GM12878 (cell line): ENCODE results near the gene FSTL4. TPM values are rescaled to one million over a fixed set of nuclear protein-coding genes. Genes with fewer than 3 reads are reported as not detected.

ENCODE experiments used
- ATAC-seq: fragments of 200-7000 bp; cut with Tn5 transposase; 3 replicates; pipeline ENCODE4 v1.9.1; 2020; ENCODE audit warnings: mild to moderate bottlenecking, moderate library complexity
- BruUV-seq: library from RNA; stranded (reverse); fragments of 400-500 nt; replicated peaks from 2 replicates; lab custom pipeline; 2021; lab: Mats Ljungman, UMichigan
- CTCF ChIA-PET: fragments of 300-600 bp; sonication (Branson Sonifier 250); formaldehyde crosslinking; extraction: SDS; loops from one replicate; lab custom pipeline; 2021; ENCODE audit warnings: inconsistent platforms; lab: Yijun Ruan, JAX
- POLR2A ChIA-PET: fragments of 350-600 bp; formaldehyde crosslinking; extraction: SDS; loops from one replicate; lab custom pipeline; 2021; ENCODE audit warnings: inconsistent platforms; lab: Charles Lee
- RAD21 ChIA-PET: fragments of 300-600 bp; sonication (Branson Sonifier 250); formaldehyde crosslinking; loops from one replicate; lab custom pipeline; 2023; ENCODE audit warnings: antibody characterized with exemption; ENCODE audit not compliant: unreplicated experiment; lab: Charles Lee
- SMC1A ChIA-PET: fragments of 300-600 bp; sonication (Branson Sonifier 250); formaldehyde crosslinking; loops from one replicate; lab custom pipeline; 2023; ENCODE audit not compliant: unreplicated experiment, uncharacterized antibody; lab: Charles Lee
- DNase-seq: peaks from one replicate; pipeline ENCODE4 v3.0.0-alpha.2; 2011; ENCODE audit warnings: low read depth, low spot score
- FAIRE-seq: peaks from 3 replicates; lab custom pipeline; 2011; peaks lifted over from hg19 to GRCh38; lab: Jason Lieb, UNC
- H2AFZ ChIP-seq: 2 replicates; pipeline ENCODE4 v1.6.0; 2011; ENCODE audit warnings: low read depth, low read length, control low read depth; ENCODE audit not compliant: control insufficient read depth
- H3K27ac ChIP-seq: 2 replicates; pipeline ENCODE4 v1.5.1; 2011; ENCODE audit warnings: control low read depth; ENCODE audit not compliant: control insufficient read depth, insufficient read depth
- H3K27me3 ChIP-seq, 2 experiments: replicated peaks in 1 of 2; 2 replicates each; pipeline versions ENCODE4 v1.6.0 to v1.6.1; 2011; ENCODE audit warnings: low read length in 1 of 2; ENCODE audit not compliant: control insufficient read depth in 2 of 2, insufficient read depth in 2 of 2
- H3K36me3 ChIP-seq, 2 experiments: 2 replicates each; pipeline ENCODE4 v1.5.1; 2011; ENCODE audit warnings: low read length in 1 of 2; ENCODE audit not compliant: control insufficient read depth in 2 of 2, insufficient read depth in 2 of 2
- H3K4me1 ChIP-seq: 2 replicates; pipeline ENCODE4 v1.6.1; 2011; ENCODE audit warnings: mild to moderate bottlenecking, low read length, moderate library complexity, mixed read lengths; ENCODE audit not compliant: control insufficient read depth, insufficient read depth
- H3K4me2 ChIP-seq: 2 replicates; pipeline ENCODE4 v1.6.0; 2011; ENCODE audit warnings: control low read depth; ENCODE audit not compliant: control insufficient read depth, insufficient read depth
- H3K4me3 ChIP-seq: fragments of 200-600 bp; sonication (generic); 2 replicates; pipeline ENCODE4 v1.5.1; 2016
- H3K79me2 ChIP-seq: 2 replicates; pipeline ENCODE4 v1.6.0; 2011; ENCODE audit warnings: low read length; ENCODE audit not compliant: control insufficient read depth, insufficient read depth
- H3K9ac ChIP-seq: 2 replicates; pipeline ENCODE4 v1.8.0; 2011; ENCODE audit warnings: low read length, control low read depth, mixed read lengths; ENCODE audit not compliant: control insufficient read depth, insufficient read depth
- H3K9me3 ChIP-seq: replicated peaks from 3 replicates; pipeline ENCODE4 v1.5.1; 2011; ENCODE audit warnings: mild to moderate bottlenecking, low read length; ENCODE audit not compliant: control insufficient read depth, insufficient read depth
- H4K20me1 ChIP-seq: 2 replicates; pipeline ENCODE4 v1.6.0; 2011; ENCODE audit not compliant: control insufficient read depth, insufficient read depth
- ATF7 ChIP-seq: fragments of 450-650 bp; IDR thresholded peaks from 2 replicates; pipeline ENCODE4 v1.6.1; 2016; ENCODE audit warnings: low read depth, mild to moderate bottlenecking
- CBFB ChIP-seq: IDR thresholded peaks from 2 replicates; pipeline ENCODE4 v1.6.1; 2016; ENCODE audit warnings: antibody characterized with exemption, low read depth
- E2F8 ChIP-seq: fragments of 450-650 bp; IDR thresholded peaks from 2 replicates; pipeline ENCODE4 v1.6.1; 2018; ENCODE audit warnings: mild to moderate bottlenecking, low read depth, moderate library complexity; ENCODE audit not compliant: partially characterized antibody
- JUND ChIP-seq: IDR thresholded peaks from 2 replicates; pipeline ENCODE4 v1.6.1; 2012; ENCODE audit warnings: low read depth, mild to moderate bottlenecking, low read length, improper control_type of control experiment, moderate library complexity
- SP1 ChIP-seq: IDR thresholded peaks from one replicate; pipeline ENCODE4 v1.6.1; 2011; ENCODE audit warnings: low read depth, low read length
- WGBS: methylation state at CpG from one replicate; pipeline ENCODE4 v1.1.6; 2016; ENCODE audit warnings: low lambda C conversion rate; ENCODE audit not compliant: insufficient replicate concordance, insufficient coverage; ENCODE audit errors: missing lambda C conversion rate; 5-methylcytosine and 5-hydroxymethylcytosine counted together
- in situ Hi-C: fragments of 300-500 bp; cut with MboI; formaldehyde crosslinking; loops from 9 replicates; pipeline ENCODE4 v1.14.3; 2018; ENCODE audit warnings: mixed read lengths
- intact Hi-C: fragments of 100-400 bp; cut with micrococcal nuclease; formaldehyde crosslinking; loops from one replicate; pipeline ENCODE4 v1.14.2; 2022; ENCODE audit not compliant: unreplicated experiment
- polyA plus RNA-seq, 11 experiments: library from polyadenylated mRNA; depleted of rRNA in 4 of 11; unstranded in 6 of 11; stranded (reverse) in 5 of 11; fragments of >200 nt; fragmentation: Nextera tagmentation in 4 of 11; fragmentation: Illumina TruSeq in 1 of 11; extraction: Ambion mirVana in 4 of 11; extraction: Trizol in 1 of 11; gene quantifications; 1 replicate in 1 of 11; 2 replicates in 10 of 11; pipeline versions ENCODE4 v1.2.1 to v1.2.3, GENCODE V29; 2011 to 2016; ENCODE audit warnings: inconsistent platforms in 2 of 11, missing spikeins in 2 of 11, low read depth in 1 of 11
- total RNA-seq, 4 experiments: library from RNA; depleted of rRNA in 3 of 4; stranded (reverse); fragments of >200 nt in 3 of 4; fragmentation: Illumina TruSeq in 1 of 4; extraction: Trizol in 1 of 4; gene quantifications; 2 replicates each; pipeline versions ENCODE4 v1.2.1 to v1.2.3, GENCODE V29; 2013 to 2021
- TF ChIP-seq, protein P1 (sequence below): fragments of 450-650 bp; IDR thresholded peaks from 2 replicates; pipeline ENCODE4 v1.6.1; 2017; ENCODE audit warnings: borderline replicate concordance
- TF ChIP-seq, protein P2 (sequence below): fragments of 150-350 bp; IDR thresholded peaks from 2 replicates; pipeline ENCODE4 v1.6.1; 2014; ENCODE audit warnings: mild to moderate bottlenecking, low read depth, low read length

The FSTL4 gene
- total and polyA plus RNA-seq, 10 of the 15 experiments (the other 5 are each of a cell fraction or from before 2014, with no cell fraction given) = 0.01 to 0.79 (median 0.21) TPM; not detected in 6

DNA sequence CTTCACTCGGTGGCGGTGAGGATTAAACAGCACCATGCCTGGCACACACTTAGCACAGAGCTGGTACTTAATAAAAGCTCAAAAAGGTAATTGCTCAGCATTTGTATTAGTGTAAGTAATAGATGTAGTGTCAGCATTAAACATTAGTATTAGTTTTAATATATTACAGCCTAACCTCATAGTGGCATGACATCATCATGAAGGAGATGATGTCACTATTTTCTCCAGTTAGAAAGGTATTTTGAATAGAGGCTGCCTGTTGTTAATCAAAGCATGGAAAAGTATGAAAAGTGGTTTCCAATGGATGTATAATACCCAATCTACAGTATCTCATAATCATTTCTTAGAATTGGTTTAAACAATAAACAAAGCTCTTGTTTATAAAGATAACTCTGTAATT lies 49.0 kb upstream of the FSTL4 start:
- 96% methylated on average over 2 of the region's 2 CpGs for WGBS
- DNase-seq (no peak), ATAC-seq (no peak), FAIRE-seq (no peak)
- Histone ChIP-seq H4K20me1 (no peaks in the 10 kb centered on the region), H3K4me1 (no peaks in the 10 kb centered on the region), H2AFZ (no peak overlapping the region), H3K4me3 (no peak overlapping the region), H3K27ac (no peak overlapping the region), H3K9me3 (no peaks in the 10 kb centered on the region), H3K27me3 (peaks cover 5 to 7% of the 10 kb centered on the region in 2 experiments; a peak in 3 of 4 replicates), H3K79me2 (no peaks in the 10 kb centered on the region), H3K9ac (no peak overlapping the region), H3K36me3 (no peaks in the 10 kb centered on the region), H3K4me2 (no peak overlapping the region)
- ChIA-PET SMC1A (interaction anchor here (1.0 kb wide), 1 partner anchor 19 kb away, joined by 4 read pairs; no protein-coding TSS in a partner anchor), CTCF (interaction anchor here (0.5 to 1.5 kb wide), 4 partner anchors 21 to 515 kb away, joined by 3 to 4 read pairs (median 3); partner anchors contain the start of gene SKP1), POLR2A (interaction anchor here (0.6 kb wide), 1 partner anchor 237 kb away, joined by 3 read pairs; no protein-coding TSS in a partner anchor), RAD21 (interaction anchor here (0.9 kb wide), 1 partner anchor 126 kb away, joined by 3 read pairs; no protein-coding TSS in a partner anchor)
- BruUV-seq = no TSS peak
- in situ Hi-C loops = no loop called here
- TF ChIP-seq ATF7 = peak; percentile 45; the same call in 1 of the 2 replicates
- TF ChIP-seq SP1 = no peak
- intact Hi-C loops = no loop called here

DNA sequence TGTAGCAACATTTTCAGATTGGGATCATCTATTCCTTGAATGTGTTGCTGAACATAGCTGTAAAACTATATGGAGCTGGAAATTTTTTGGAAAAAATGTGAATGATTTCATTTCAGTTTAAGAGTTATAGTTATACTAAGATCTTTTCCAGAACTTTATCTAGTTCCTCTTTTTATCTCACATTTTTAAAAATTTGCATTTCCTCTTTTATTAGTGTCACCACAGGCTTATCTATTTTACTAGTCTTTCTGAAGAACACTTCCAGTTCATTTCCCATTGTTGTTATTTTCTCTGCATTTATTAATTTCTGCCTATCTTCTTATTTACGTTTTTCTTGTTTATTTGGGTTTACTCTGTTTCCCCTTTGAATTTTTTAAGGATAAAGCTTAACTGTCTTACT lies 46.0 kb upstream of the FSTL4 start:
- 0% methylated on average over 1 of the region's 1 CpG for WGBS
- Histone ChIP-seq H3K4me2 (no peak overlapping the region), H3K27ac (no peak overlapping the region), H3K27me3 (peaks cover 0 to 2% of the 10 kb centered on the region in 2 experiments; a peak in 2 of 4 replicates), H3K4me3 (no peak overlapping the region), H3K79me2 (no peaks in the 10 kb centered on the region), H3K9ac (no peak overlapping the region), H3K4me1 (no peaks in the 10 kb centered on the region), H3K36me3 (no peaks in the 10 kb centered on the region), H2AFZ (no peak overlapping the region), H3K9me3 (no peaks in the 10 kb centered on the region), H4K20me1 (no peaks in the 10 kb centered on the region)
- POLR2A ChIA-PET = no interaction called here
- DNase-seq (no peak), ATAC-seq (no peak), FAIRE-seq (no peak)
- no TSS peak for BruUV-seq
- RAD21 ChIA-PET = no interaction called here
- CTCF ChIA-PET = interaction anchor here (1.0 kb wide), 1 partner anchor 287 kb away, joined by 3 read pairs; no protein-coding TSS in a partner anchor
- intact Hi-C loops (no loop called here), in situ Hi-C loops (no loop called here)
- SMC1A ChIA-PET = interaction anchor here (0.6 to 1.4 kb wide), 4 partner anchors 8 to 39 kb away, joined by 3 read pairs; no protein-coding TSS in a partner anchor
- TF ChIP-seq JUND (no peak), CBFB (no peak), E2F8 (no peak)
- TF ChIP-seq, protein P1, sequence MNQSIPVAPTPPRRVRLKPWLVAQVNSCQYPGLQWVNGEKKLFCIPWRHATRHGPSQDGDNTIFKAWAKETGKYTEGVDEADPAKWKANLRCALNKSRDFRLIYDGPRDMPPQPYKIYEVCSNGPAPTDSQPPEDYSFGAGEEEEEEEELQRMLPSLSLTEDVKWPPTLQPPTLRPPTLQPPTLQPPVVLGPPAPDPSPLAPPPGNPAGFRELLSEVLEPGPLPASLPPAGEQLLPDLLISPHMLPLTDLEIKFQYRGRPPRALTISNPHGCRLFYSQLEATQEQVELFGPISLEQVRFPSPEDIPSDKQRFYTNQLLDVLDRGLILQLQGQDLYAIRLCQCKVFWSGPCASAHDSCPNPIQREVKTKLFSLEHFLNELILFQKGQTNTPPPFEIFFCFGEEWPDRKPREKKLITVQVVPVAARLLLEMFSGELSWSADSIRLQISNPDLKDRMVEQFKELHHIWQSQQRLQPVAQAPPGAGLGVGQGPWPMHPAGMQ = no peak
- TF ChIP-seq, protein P2, sequence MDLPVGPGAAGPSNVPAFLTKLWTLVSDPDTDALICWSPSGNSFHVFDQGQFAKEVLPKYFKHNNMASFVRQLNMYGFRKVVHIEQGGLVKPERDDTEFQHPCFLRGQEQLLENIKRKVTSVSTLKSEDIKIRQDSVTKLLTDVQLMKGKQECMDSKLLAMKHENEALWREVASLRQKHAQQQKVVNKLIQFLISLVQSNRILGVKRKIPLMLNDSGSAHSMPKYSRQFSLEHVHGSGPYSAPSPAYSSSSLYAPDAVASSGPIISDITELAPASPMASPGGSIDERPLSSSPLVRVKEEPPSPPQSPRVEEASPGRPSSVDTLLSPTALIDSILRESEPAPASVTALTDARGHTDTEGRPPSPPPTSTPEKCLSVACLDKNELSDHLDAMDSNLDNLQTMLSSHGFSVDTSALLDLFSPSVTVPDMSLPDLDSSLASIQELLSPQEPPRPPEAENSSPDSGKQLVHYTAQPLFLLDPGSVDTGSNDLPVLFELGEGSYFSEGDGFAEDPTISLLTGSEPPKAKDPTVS = no peak
